ENCODE measurements around the gene RBL2. TPM values are rescaled to one million over a fixed set of nuclear protein-coding genes. Genes with fewer than 3 reads are reported as not detected.

Gene RBL2
- total RNA-seq, 1 experiment from 2014 or later, result 33.4 TPM

DNA sequence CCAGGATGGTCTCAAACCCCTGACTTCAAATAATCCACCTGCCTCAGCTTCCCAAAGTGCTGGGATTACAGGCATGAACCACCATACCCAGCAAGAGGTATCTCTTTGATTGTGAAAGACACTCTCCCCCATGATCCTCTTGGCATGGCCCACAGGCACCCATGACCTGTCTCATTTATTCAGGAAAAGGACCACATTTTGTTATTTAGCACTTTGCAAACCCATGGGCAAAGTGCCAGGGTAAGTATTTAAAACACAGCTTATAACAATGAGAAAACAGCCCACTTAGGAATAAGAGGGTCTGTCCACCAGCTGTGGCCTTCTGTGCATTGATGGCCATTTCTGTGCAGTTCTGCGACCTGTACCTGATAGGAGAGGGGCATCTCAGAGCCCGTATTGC is 81.5 kb downstream of the RBL2 start:
- DNase-seq (ENCODE audit: low read depth, low spot score) (no peak), ATAC-seq (no peak)
- no peaks in the 10 kb centered on the region for H4K20me1 ChIP-seq (ENCODE audit: insufficient read depth)
- no peaks in the 10 kb centered on the region for H3K79me2 ChIP-seq (ENCODE audit: insufficient read depth, low read length)
- no peak overlapping the region for H2AFZ ChIP-seq (ENCODE audit: low read depth, low read length, poor library complexity, severe bottlenecking)
- no peaks in the 10 kb centered on the region for H3K9me2 ChIP-seq (ENCODE audit: insufficient read depth)
- no TSS peak for BruUV-seq (replicated peaks)
- H3K27me3 ChIP-seq (ENCODE audit: insufficient read depth, low read length), result no peaks in the 10 kb centered on the region
- H3K9me3 ChIP-seq (ENCODE audit: control insufficient read depth in 1 of 2, insufficient read depth in 1 of 2, low read depth in 1 of 2, low read length in 2 of 2), result no peaks in the 10 kb centered on the region
- H3K27ac ChIP-seq (ENCODE audit: low read depth, low read length), result no peak overlapping the region
- ChIA-PET POLR2A (no interaction called here), RAD21 (ENCODE audit: low non-redundant PET in 1 of 2, low total read pairs in 2 of 2, uncharacterized antibody in 2 of 2, unreplicated experiment in 2 of 2) (no interaction called here), CTCF (no interaction called here)
- intact Hi-C loops (cut with micrococcal nuclease), result no loop called here
- no peak for TF ChIP-seq TCF7L2 (IDR thresholded peaks at IDR 0.05; ENCODE audit: borderline replicate concordance, extremely low read depth, insufficient read depth, insufficient read length)
- no peak for TF ChIP-seq POLR2A (IDR thresholded peaks at IDR 0.05; ENCODE audit: borderline replicate concordance, extremely low read depth, insufficient read depth, insufficient read length)
- no peak for TF ChIP-seq MAX (IDR thresholded peaks at IDR 0.05)
- TF ChIP-seq CEBPB (IDR thresholded peaks at IDR 0.05; ENCODE audit: low read depth), result no peak
- no peak for TF ChIP-seq RAD21 (IDR thresholded peaks at IDR 0.05; ENCODE audit: low read depth)
- TF ChIP-seq ZFX (IDR thresholded peaks at IDR 0.05), result no peak
- TF ChIP-seq ELF1 (IDR thresholded peaks at IDR 0.05; ENCODE audit: borderline replicate concordance, low read depth), result no peak
- TF ChIP-seq SIN3A (IDR thresholded peaks at IDR 0.05; ENCODE audit: low read depth), result no peak
- no peak for TF ChIP-seq YY1 (IDR thresholded peaks at IDR 0.05; ENCODE audit: extremely low read depth, insufficient replicate concordance, low read depth, low read length)
- no peak for TF ChIP-seq SP1 (IDR thresholded peaks at IDR 0.05; ENCODE audit: low read depth)
- TF ChIP-seq, protein P1, sequence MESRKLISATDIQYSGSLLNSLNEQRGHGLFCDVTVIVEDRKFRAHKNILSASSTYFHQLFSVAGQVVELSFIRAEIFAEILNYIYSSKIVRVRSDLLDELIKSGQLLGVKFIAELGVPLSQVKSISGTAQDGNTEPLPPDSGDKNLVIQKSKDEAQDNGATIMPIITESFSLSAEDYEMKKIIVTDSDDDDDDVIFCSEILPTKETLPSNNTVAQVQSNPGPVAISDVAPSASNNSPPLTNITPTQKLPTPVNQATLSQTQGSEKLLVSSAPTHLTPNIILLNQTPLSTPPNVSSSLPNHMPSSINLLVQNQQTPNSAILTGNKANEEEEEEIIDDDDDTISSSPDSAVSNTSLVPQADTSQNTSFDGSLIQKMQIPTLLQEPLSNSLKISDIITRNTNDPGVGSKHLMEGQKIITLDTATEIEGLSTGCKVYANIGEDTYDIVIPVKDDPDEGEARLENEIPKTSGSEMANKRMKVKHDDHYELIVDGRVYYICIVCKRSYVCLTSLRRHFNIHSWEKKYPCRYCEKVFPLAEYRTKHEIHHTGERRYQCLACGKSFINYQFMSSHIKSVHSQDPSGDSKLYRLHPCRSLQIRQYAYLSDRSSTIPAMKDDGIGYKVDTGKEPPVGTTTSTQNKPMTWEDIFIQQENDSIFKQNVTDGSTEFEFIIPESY (IDR thresholded peaks at IDR 0.05; ENCODE audit: extremely low read depth, insufficient replicate concordance, low read length), result no peak
- no peak for TF ChIP-seq EZH2phosphoT487 (IDR thresholded peaks at IDR 0.05; ENCODE audit: borderline replicate concordance)
- TF ChIP-seq FOSL1 (IDR thresholded peaks at IDR 0.05; ENCODE audit: low read depth), result no peak
- no peak for TF ChIP-seq CBX3 (IDR thresholded peaks at IDR 0.05; ENCODE audit: low read depth)
- no peak overlapping the region for H3K4me3 ChIP-seq (replicated peaks in 1 of 2; ENCODE audit: low read depth in 1 of 2, low read length in 2 of 2)
- no peaks in the 10 kb centered on the region for H3K36me3 ChIP-seq (ENCODE audit: control insufficient read depth in 1 of 2, insufficient read depth in 2 of 2, low read length in 2 of 2)
- no peak overlapping the region for H3K4me2 ChIP-seq (ENCODE audit: low read length)
- no peak overlapping the region for H3K9ac ChIP-seq (ENCODE audit: low read length)
- peaks cover 4 to 8% of the 10 kb centered on the region in 2 experiments; a peak in 2 of 4 replicates for H3K4me1 ChIP-seq (ENCODE audit: control insufficient read depth in 1 of 2, insufficient read depth in 2 of 2, low read length in 2 of 2)
